Endothelial cell of umbilical vein (primary cell): ENCODE measurements around the gene NBEAL2. TPM values are rescaled to one million over a fixed set of nuclear protein-coding genes. Genes with fewer than 3 reads are reported as not detected.

Source experiments
- BruUV-seq: library from RNA; stranded (reverse); fragments of 400-500 nt; replicated peaks from 2 replicates; lab custom pipeline; 2021; lab: Mats Ljungman, UMichigan
- CTCF ChIA-PET: fragments of 300-600, 350-600 bp; sonication (Branson Sonifier 250); formaldehyde crosslinking; loops from one replicate; lab custom pipeline; 2021; ENCODE audit warnings: antibody characterized with exemption, inconsistent platforms; lab: Charles Lee
- POLR2A ChIA-PET: fragments of 300-600, 350-600 bp; sonication (Branson Sonifier 250); formaldehyde crosslinking; loops from one replicate; lab custom pipeline; 2021; ENCODE audit warnings: antibody characterized with exemption, inconsistent platforms; lab: Charles Lee
- DNase-seq: peaks from one replicate; pipeline ENCODE4 v3.0.0-alpha.2; 2011; ENCODE audit warnings: low read depth, low spot score
- FAIRE-seq: peaks from 2 replicates; lab custom pipeline; 2011; peaks lifted over from hg19 to GRCh38; lab: Jason Lieb, UNC
- H2AFZ ChIP-seq: 2 replicates; pipeline ENCODE4 v1.6.0; 2012; ENCODE audit warnings: low read depth, low read length, control low read depth, inconsistent platforms
- H3K27ac ChIP-seq: 2 replicates; pipeline ENCODE4 v1.5.1; 2011; ENCODE audit warnings: low read depth, mild to moderate bottlenecking, control low read depth, low read length, moderate library complexity; ENCODE audit not compliant: insufficient read depth
- H3K27me3 ChIP-seq, 2 experiments: 2 replicates each; pipeline versions ENCODE4 v1.6.0 to v1.6.1; 2011; ENCODE audit warnings: low read length in 2 of 2, mixed read lengths in 1 of 2; ENCODE audit not compliant: control insufficient read depth in 2 of 2, insufficient read depth in 2 of 2
- H3K36me3 ChIP-seq, 2 experiments: 2 replicates in 1 of 2; 3 replicates in 1 of 2; pipeline ENCODE4 v1.5.1; 2011; ENCODE audit warnings: low read length in 2 of 2, mild to moderate bottlenecking in 1 of 2, moderate library complexity in 1 of 2; ENCODE audit not compliant: control insufficient read depth in 2 of 2, insufficient read depth in 2 of 2; ENCODE audit errors: extremely low read depth in 1 of 2
- H3K4me1 ChIP-seq: 3 replicates; pipeline ENCODE4 v1.5.1; 2011; ENCODE audit warnings: mild to moderate bottlenecking, low read length; ENCODE audit not compliant: control insufficient read depth, insufficient read depth; ENCODE audit errors: extremely low read depth
- H3K4me2 ChIP-seq: 2 replicates; pipeline ENCODE4 v1.6.1; 2011; ENCODE audit warnings: low read length, control low read depth, mixed read lengths; ENCODE audit not compliant: insufficient read depth
- H3K4me3 ChIP-seq, 3 experiments: fragments of 200-600 bp in 1 of 3; sonication (generic), shearing (Covaris generic) in 1 of 3; replicated peaks in 1 of 3; 2 replicates each; pipeline ENCODE4 v1.5.1; 2011 to 2016; ENCODE audit warnings: control low read depth in 3 of 3, low read length in 3 of 3, mild to moderate bottlenecking in 2 of 3, inconsistent platforms in 1 of 3, low read depth in 1 of 3, moderate library complexity in 1 of 3; ENCODE audit not compliant: insufficient read depth in 1 of 3
- H3K79me2 ChIP-seq: 2 replicates; pipeline ENCODE4 v1.6.0; 2012; ENCODE audit warnings: low read length, inconsistent platforms; ENCODE audit not compliant: control insufficient read depth, insufficient read depth
- H3K9ac ChIP-seq: replicated peaks from 2 replicates; pipeline ENCODE3; 2011; ENCODE audit warnings: low read length, control low read depth; ENCODE audit not compliant: insufficient read depth; ENCODE audit errors: extremely low read depth
- H3K9me1 ChIP-seq: replicated peaks from 3 replicates; pipeline ENCODE4 v1.6.0; 2011; ENCODE audit warnings: mild to moderate bottlenecking, low read length; ENCODE audit not compliant: control insufficient read depth, insufficient read depth; ENCODE audit errors: extremely low read depth
- H3K9me3 ChIP-seq: replicated peaks from 2 replicates; pipeline ENCODE4 v1.5.1; 2012; ENCODE audit warnings: low read length, inconsistent platforms; ENCODE audit not compliant: control insufficient read depth, insufficient read depth
- H4K20me1 ChIP-seq: replicated peaks from 2 replicates; pipeline ENCODE3; 2011; ENCODE audit warnings: mild to moderate bottlenecking, low read length; ENCODE audit not compliant: control insufficient read depth, insufficient read depth; ENCODE audit errors: extremely low read depth
- EZH2 ChIP-seq: IDR thresholded peaks from 2 replicates; pipeline ENCODE4 v1.6.1; 2012; ENCODE audit warnings: borderline replicate concordance, low read depth, mild to moderate bottlenecking, moderate library complexity, low read length, inconsistent platforms; ENCODE audit not compliant: severe bottlenecking
- FOS ChIP-seq: IDR thresholded peaks from 2 replicates; pipeline ENCODE4 v1.6.1; 2011; ENCODE audit warnings: mild to moderate bottlenecking, low read length, moderate library complexity, borderline replicate concordance; ENCODE audit not compliant: insufficient read depth
- GATA2 ChIP-seq: IDR thresholded peaks from 2 replicates; pipeline ENCODE4 v1.7.0; 2011; ENCODE audit warnings: low read depth, mild to moderate bottlenecking, moderate library complexity, mixed read lengths, low read length; ENCODE audit not compliant: insufficient read length, insufficient read depth
- JUN ChIP-seq: IDR thresholded peaks from 2 replicates; pipeline ENCODE4 v1.6.1; 2011; ENCODE audit warnings: borderline replicate concordance, low read depth; ENCODE audit not compliant: insufficient read length, insufficient read depth
- MYC ChIP-seq: IDR thresholded peaks from one replicate; pipeline ENCODE4 v1.6.1; 2011; ENCODE audit warnings: mild to moderate bottlenecking, low read depth, low read length
- POLR2A ChIP-seq: IDR thresholded peaks from 2 replicates; pipeline ENCODE4 v1.6.1; 2012; ENCODE audit warnings: low read depth, mild to moderate bottlenecking, control low read depth, low read length
- POLR2AphosphoS5 ChIP-seq: IDR thresholded peaks from 2 replicates; pipeline ENCODE4 v1.6.1; 2012; ENCODE audit warnings: low read depth, mild to moderate bottlenecking, control low read depth, low read length, moderate library complexity; ENCODE audit not compliant: insufficient read depth
- dilution Hi-C: fragments of 300-500 bp; cut with MboI; formaldehyde crosslinking; loops from one replicate; pipeline ENCODE4 v1.15.0; 2019; ENCODE audit warnings: low sequenced_read_pairs; ENCODE audit not compliant: extremely low pct_ligation_motif_present
- intact Hi-C: fragments of 100-400 bp; cut with micrococcal nuclease; formaldehyde crosslinking; loops from one replicate; pipeline ENCODE4 v1.10.0; 2022
- polyA plus RNA-seq, 4 experiments: library from polyadenylated mRNA; depleted of rRNA in 3 of 4; stranded (reverse) in 3 of 4; unstranded in 1 of 4; fragments of >200 nt; gene quantifications; 2 replicates each; pipeline versions ENCODE4 v1.2.1 to v1.2.3, GENCODE V29; 2011 to 2012; ENCODE audit warnings: missing spikeins in 1 of 4
- total RNA-seq: library from RNA; stranded (reverse); gene quantifications from 2 replicates; pipeline ENCODE4 v1.2.3, GENCODE V29; 2021
- TF ChIP-seq, protein P1 (sequence below), 2 donors: IDR thresholded peaks; 1 replicate in 1 of 2; 2 replicates in 1 of 2; pipeline ENCODE4 v1.5.1; 2011; ENCODE audit warnings: low read length in 2 of 2, mild to moderate bottlenecking in 2 of 2, moderate library complexity in 2 of 2, control low read depth in 1 of 2, inconsistent platforms in 1 of 2, low read depth in 1 of 2; ENCODE audit not compliant: insufficient read depth in 1 of 2; ENCODE audit errors: extremely low read depth in 1 of 2
- TF ChIP-seq, protein P2 (sequence below): IDR thresholded peaks from 2 replicates; pipeline ENCODE4 v1.6.1; 2011; ENCODE audit not compliant: insufficient read depth, insufficient read length

NBEAL2 gene
- total and polyA plus RNA-seq, 2 donors (not counting 3 experiments of a cell fraction or from before 2014, with no cell fraction given), result 48.0 to 84.7 TPM

DNA sequence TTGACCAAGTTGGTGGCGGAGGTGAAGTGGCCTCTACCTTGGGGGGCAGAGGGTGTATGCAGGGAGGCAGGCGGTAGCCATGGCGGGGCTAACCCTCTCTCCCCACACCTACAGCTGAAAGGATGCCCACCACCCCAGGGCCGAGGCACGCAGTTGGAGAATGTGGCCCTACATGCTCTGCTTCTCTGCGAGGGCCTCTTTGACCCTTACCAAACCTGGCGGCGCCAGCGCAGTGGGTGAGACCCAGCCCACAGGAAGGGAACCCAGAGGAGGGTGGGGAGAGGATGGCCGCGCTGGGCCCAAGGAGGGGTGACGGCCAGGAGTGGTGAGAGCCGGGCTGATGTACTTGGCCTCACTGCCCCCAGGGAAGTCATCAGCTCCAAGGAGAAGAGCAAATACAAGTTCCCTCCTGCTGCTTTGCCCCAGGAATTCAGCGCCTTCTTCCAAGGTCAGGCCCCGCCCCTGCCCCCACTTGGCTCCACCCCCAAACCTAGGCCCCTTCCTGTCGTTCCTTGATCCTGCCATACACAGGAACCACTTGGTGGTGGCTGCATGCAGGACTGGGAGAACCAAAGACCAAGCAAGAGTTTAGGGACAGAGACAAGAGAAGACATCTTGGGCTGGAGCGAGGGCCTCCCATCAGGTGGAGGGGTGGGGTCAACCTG lies 9.8 kb downstream of the NBEAL2 start:
- Histone ChIP-seq H4K20me1 (no peaks in the 10 kb centered on the region), H3K27ac (no peak overlapping the region), H3K79me2 (peaks cover 25% of the 10 kb centered on the region), H3K9me1 (no peaks in the 10 kb centered on the region), H3K9ac (no peak overlapping the region), H3K9me3 (no peaks in the 10 kb centered on the region), H3K36me3 (peaks cover 3 to 15% of the 10 kb centered on the region in 2 experiments), H3K4me3 (no peak overlapping the region), H2AFZ (no peak overlapping the region), H3K4me1 (peaks cover 21% of the 10 kb centered on the region), H3K27me3 (no peaks in the 10 kb centered on the region), H3K4me2 (no peak overlapping the region)
- DNase-seq (no peak), FAIRE-seq (no peak)
- POLR2A ChIA-PET, result no interaction called here
- TF ChIP-seq, protein P1, sequence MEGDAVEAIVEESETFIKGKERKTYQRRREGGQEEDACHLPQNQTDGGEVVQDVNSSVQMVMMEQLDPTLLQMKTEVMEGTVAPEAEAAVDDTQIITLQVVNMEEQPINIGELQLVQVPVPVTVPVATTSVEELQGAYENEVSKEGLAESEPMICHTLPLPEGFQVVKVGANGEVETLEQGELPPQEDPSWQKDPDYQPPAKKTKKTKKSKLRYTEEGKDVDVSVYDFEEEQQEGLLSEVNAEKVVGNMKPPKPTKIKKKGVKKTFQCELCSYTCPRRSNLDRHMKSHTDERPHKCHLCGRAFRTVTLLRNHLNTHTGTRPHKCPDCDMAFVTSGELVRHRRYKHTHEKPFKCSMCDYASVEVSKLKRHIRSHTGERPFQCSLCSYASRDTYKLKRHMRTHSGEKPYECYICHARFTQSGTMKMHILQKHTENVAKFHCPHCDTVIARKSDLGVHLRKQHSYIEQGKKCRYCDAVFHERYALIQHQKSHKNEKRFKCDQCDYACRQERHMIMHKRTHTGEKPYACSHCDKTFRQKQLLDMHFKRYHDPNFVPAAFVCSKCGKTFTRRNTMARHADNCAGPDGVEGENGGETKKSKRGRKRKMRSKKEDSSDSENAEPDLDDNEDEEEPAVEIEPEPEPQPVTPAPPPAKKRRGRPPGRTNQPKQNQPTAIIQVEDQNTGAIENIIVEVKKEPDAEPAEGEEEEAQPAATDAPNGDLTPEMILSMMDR (IDR thresholded peaks at IDR 0.05; ENCODE audit: extremely low read depth in 1 of 2, insufficient read depth in 1 of 2, low read depth in 1 of 2, low read length in 2 of 2), result no peak
- TF ChIP-seq JUN (no peak), EZH2 (no peak), FOS (no peak), POLR2AphosphoS5 (no peak), GATA2 (no peak), POLR2A (no peak), MYC (no peak)
- TF ChIP-seq, protein P2, sequence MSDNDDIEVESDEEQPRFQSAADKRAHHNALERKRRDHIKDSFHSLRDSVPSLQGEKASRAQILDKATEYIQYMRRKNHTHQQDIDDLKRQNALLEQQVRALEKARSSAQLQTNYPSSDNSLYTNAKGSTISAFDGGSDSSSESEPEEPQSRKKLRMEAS, result no peak
- CTCF ChIA-PET, result interaction anchor here (2.6 kb wide), 1 partner anchor 66 kb away, joined by 34 read pairs; no protein-coding TSS in a partner anchor
- BruUV-seq, result no TSS peak
- dilution Hi-C loops, result no loop called here
- intact Hi-C loops, result no loop called here
